Heart left ventricle (tissue), 13 donors: ENCODE data around the gene GTF3C1.

ENCODE experiments used
- POLR2A ChIP-seq, 2 donors: fragments of 450-650 bp; IDR thresholded peaks; one replicate each; pipeline ENCODE4 v1.6.1; 2017; ENCODE audit warnings: antibody characterized with exemption in 2 of 2, mild to moderate bottlenecking in 2 of 2, moderate library complexity in 2 of 2
- TF ChIP-seq, protein P1 (sequence below), 12 donors: fragments of 200-600 bp; sonication (generic) in 4 of 12; IDR thresholded peaks; one replicate each; pipeline versions ENCODE4 v1.5.0 to v1.8.0; 2018 to 2022; ENCODE audit warnings: antibody characterized with exemption in 12 of 12, mild to moderate bottlenecking in 5 of 12
- donor health status: ischemic (EF 13 %, LVEDD 7.1; RV severe dilation, severe dysfunction).
- donor health status: DM: no; HTN: yes; CAD: no.
- donor health status: DM: no; HTN: no; CAD: no.
- donor health status: ischemic (EF 25% LVEDD 6.9; RV normal size, moderate dysfunction).
- donor health status: ischemic (EF 25% LVEDD 5.7; RV mildly dilated, moderate dysfunction).
- donor health status: ischemic (EF 35%, LVEDD 5.7; RV mildly dilated, moderate dysfunction).
- donor health status: nonischemic (EF 11% LVEDD 7.7; RV severe dilation, severe dysfunction).
- donor health status: DM: yes; HTN: yes; CAD: no.
- donor health status: PGD.
- donor health status: ischemic (EF 29% LVEDD 5.4; RV normal size, mild dysfunction).
- donor health status: nonischemic (EF 23%, LVEDD 6.1; RV moderate dilation, normal function).

DNA sequence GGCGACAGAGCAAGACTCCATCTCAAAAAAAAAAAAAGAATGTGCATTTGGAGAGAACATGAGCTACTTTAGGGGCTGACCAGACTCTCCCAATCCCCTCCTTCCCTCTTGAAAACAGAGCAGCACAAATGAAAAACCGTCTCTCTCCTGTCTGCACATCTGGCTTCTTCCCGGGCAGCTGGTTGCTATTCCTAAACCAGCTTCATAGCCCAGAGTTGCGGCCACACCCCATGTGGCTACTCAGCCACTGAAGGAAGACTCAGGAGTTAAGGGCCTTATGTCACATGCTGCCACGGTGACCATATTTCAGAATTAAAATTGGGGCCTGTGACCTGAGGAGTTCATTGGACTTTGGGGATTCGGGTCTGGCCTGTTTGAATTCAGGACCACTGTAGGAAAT is 48.5 kb upstream of the GTF3C1 start:
- TF ChIP-seq, protein P1, sequence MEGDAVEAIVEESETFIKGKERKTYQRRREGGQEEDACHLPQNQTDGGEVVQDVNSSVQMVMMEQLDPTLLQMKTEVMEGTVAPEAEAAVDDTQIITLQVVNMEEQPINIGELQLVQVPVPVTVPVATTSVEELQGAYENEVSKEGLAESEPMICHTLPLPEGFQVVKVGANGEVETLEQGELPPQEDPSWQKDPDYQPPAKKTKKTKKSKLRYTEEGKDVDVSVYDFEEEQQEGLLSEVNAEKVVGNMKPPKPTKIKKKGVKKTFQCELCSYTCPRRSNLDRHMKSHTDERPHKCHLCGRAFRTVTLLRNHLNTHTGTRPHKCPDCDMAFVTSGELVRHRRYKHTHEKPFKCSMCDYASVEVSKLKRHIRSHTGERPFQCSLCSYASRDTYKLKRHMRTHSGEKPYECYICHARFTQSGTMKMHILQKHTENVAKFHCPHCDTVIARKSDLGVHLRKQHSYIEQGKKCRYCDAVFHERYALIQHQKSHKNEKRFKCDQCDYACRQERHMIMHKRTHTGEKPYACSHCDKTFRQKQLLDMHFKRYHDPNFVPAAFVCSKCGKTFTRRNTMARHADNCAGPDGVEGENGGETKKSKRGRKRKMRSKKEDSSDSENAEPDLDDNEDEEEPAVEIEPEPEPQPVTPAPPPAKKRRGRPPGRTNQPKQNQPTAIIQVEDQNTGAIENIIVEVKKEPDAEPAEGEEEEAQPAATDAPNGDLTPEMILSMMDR (IDR thresholded peaks at IDR 0.05): no peak
- TF ChIP-seq POLR2A (IDR thresholded peaks at IDR 0.05): no peak
